BLaER1 treated with 17β-estradiol and CSF1 and Interleukin-3, amounts not matched to agents 10 nM and 100 nM (cell line): Measurements from ENCODE around the gene FMNL3.

Source experiments
- H3K27ac ChIP-seq, 11 experiments: shearing (Covaris generic); formaldehyde crosslinking; 2 replicates each; pipeline ENCODE4 v1.8.1; 2022
- H3K27me3 ChIP-seq, 11 experiments: shearing (Covaris generic); formaldehyde crosslinking; 2 replicates each; pipeline ENCODE4 v1.8.1; 2022
- H3K36me3 ChIP-seq, 11 experiments: shearing (Covaris generic); formaldehyde crosslinking; 2 replicates each; pipeline ENCODE4 v1.8.1; 2022
- H3K4me1 ChIP-seq, 10 experiments: shearing (Covaris generic); formaldehyde crosslinking; 2 replicates each; pipeline ENCODE4 v1.8.1; 2022
- H3K4me2 ChIP-seq, 11 experiments: shearing (Covaris generic); formaldehyde crosslinking; 2 replicates each; pipeline ENCODE4 v1.8.1; 2022
- H3K4me3 ChIP-seq, 10 experiments: shearing (Covaris generic); formaldehyde crosslinking; 2 replicates each; pipeline ENCODE4 v1.8.1; 2022
- H3K9ac ChIP-seq, 11 experiments: shearing (Covaris generic); formaldehyde crosslinking; 2 replicates each; pipeline ENCODE4 v1.8.1; 2022
- H3K9me3 ChIP-seq, 11 experiments: shearing (Covaris generic); formaldehyde crosslinking; replicated peaks in 1 of 11; 2 replicates each; pipeline ENCODE4 v1.8.1; 2022
- H4K20me1 ChIP-seq, 11 experiments: shearing (Covaris generic); formaldehyde crosslinking; 2 replicates each; pipeline ENCODE4 v1.8.1; 2022
- Cebpa-rat ChIP-seq, 11 experiments: shearing (Covaris generic); IDR thresholded peaks; 2 replicates each; pipeline ENCODE4 v1.8.1; 2022

FMNL3 gene

DNA sequence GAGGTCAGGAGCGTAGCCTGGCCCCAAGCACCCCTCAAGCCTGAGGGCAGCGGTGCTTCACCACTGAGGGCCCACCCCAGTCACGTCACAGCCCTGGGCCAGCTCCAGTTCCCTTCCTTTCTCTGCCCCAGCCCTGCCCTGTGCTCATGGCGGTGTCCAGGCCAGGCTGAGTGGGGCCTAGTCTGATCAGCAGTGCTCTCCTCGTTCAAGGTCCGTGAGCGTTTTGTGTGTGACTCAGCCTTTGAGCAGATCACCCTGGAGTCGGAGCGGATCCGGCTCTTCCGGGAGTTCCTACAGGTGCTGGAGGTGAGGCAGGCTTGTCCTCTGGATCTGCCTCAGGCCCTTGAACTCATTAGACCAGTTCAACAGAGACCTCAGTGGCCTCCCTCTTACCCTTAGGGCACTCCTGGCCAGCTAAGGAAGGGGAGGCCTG is 64.8 kb downstream of the FMNL3 start:
- Histone ChIP-seq H3K27me3 (no peaks in the 10 kb centered on the region), H3K36me3 (peaks cover 26 to 58% (median 47%) of the 10 kb centered on the region in 11 experiments; a peak in 21 of 22 replicates), H3K4me3 (no peak overlapping the region), H3K9me3 (no peaks in the 10 kb centered on the region), H4K20me1 (peaks cover 0 to 18% (median 0%) of the 10 kb centered on the region in 11 experiments; a peak in 4 of 22 replicates), H3K4me1 (peaks cover 28 to 41% (median 40%) of the 10 kb centered on the region in 10 experiments), H3K9ac (peak overlapping the region in 6 of 11 experiments; percentile 4 to 66 (median 24); a peak in 4 of 22 replicates), H3K4me2 (no peak overlapping the region), H3K27ac (no peak overlapping the region; a peak in 2 of 22 replicates)
- no peak for TF ChIP-seq Cebpa-rat (IDR thresholded peaks at IDR 0.05)

DNA sequence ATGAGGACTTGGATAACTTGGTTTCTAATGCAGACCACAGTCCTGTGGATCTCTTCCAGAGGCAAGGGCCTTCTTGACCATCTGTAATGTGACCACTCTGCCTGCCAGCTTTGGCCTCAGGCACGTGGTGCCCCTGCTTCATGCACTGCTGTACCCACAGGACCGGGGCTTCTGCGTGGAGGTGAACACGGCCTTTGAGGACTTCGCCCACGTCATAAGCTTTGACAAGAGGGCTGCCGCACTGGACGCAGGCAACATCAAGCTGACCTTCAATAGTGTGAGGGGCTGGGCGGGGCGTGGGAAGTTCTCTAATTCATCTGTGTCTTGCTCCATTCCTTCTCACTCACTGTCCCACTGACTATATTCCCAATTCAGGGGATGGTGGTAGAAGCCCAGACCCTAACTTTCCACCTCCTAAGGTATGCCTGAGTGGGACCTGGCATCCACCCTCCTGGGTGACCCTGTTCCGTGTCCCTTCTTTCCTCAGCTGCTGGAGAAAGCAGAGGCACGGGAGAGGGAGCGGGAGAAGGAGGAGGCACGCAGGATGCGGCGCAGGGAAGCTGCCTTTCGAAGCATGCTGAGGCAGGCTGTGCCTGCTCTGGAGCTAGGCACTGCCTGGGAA is 65.3 kb downstream of the FMNL3 start:
- no peak overlapping the region for H3K4me2 ChIP-seq
- no peak overlapping the region; a peak in 2 of 22 replicates for H3K27ac ChIP-seq
- H3K36me3 ChIP-seq = peaks cover 26 to 55% (median 47%) of the 10 kb centered on the region in 11 experiments; a peak in 21 of 22 replicates
- peak overlapping the region in 5 of 11 experiments; percentile 4 to 66 (median 22); a peak in 3 of 22 replicates for H3K9ac ChIP-seq
- no peak overlapping the region for H3K4me3 ChIP-seq
- peaks cover 0 to 12% (median 0%) of the 10 kb centered on the region in 11 experiments; a peak in 4 of 22 replicates for H4K20me1 ChIP-seq
- TF ChIP-seq Cebpa-rat (IDR thresholded peaks at IDR 0.05) = no peak
- H3K27me3 ChIP-seq = no peaks in the 10 kb centered on the region
- no peaks in the 10 kb centered on the region for H3K9me3 ChIP-seq
- H3K4me1 ChIP-seq = peaks cover 28 to 41% (median 39%) of the 10 kb centered on the region in 10 experiments

DNA sequence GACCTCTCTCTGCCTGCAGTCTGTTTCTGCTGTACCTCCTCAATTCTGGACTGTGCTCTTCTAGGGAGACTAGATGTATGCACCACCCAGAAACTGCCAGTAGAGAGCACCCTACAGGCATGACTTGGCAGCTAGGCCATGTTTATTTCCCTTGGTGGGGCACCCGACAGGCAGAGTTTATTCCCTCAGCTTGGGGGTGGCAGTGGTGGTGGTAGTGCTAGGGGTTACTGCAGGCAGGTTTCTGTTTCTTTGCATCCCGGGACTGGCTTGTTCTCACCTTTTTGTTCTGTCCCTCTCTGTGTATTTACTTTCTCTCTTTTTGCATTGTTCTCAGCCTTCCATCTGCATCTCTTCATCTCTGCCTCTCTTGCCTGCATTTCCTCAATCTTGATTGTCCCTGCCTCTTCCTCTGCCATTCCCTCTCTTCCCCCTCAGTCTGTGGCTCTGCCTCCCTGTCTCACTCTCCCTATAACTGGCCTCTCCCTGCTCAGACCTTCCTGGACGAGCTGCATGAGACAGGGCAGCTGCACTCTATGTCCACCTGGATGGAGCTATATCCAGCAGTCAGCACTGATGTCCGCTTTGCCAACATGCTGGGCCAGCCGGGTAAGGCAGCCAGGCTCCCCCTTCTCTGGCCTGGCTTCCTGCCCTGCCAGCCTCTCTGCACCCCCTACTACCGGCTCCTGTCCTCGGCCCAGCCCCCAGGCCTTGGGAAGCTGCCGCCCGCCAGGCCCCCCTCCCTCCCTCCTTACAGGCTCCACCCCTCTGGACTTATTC is 70.0 kb downstream of the FMNL3 start:
- peak overlapping the region in 7 of 11 experiments; percentile 26 to 55 (median 43); a peak in 12 of 22 replicates for H3K27ac ChIP-seq
- peak overlapping the region in 8 of 11 experiments; percentile 0 to 55 (median 28); a peak in 11 of 22 replicates for H3K9ac ChIP-seq
- peak overlapping the region; percentile 4 to 67 (median 55); a peak in 21 of 22 replicates for H3K4me2 ChIP-seq
- no peaks in the 10 kb centered on the region for H3K27me3 ChIP-seq
- TF ChIP-seq Cebpa-rat (IDR thresholded peaks at IDR 0.05) = no peak
- peaks cover 8 to 16% (median 13%) of the 10 kb centered on the region in 10 experiments for H3K4me1 ChIP-seq
- no peaks in the 10 kb centered on the region for H3K9me3 ChIP-seq
- no peaks in the 10 kb centered on the region; a peak in 1 of 22 replicates for H4K20me1 ChIP-seq
- H3K36me3 ChIP-seq = peaks cover 0 to 19% (median 5%) of the 10 kb centered on the region in 11 experiments; a peak in 14 of 22 replicates
- no peak overlapping the region for H3K4me3 ChIP-seq

DNA sequence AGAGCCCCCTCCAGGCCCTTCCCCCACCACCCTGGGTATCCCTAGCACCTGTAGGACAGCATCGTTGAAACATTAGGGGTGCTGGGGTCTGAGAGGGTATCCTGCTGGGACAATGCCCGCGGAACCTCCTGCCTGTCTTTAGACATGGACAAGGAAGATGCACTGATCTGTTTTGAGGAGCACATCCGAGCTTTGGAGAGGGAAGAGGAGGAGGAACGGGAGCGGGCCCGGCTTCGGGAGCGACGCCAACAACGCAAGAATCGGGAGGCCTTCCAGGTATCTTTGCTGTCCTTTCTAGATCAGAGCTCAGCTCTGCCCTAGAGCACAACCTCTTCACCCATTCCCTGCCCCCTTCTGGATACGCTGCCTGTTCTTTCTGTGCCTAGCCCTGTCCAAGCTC is 70.6 kb downstream of the FMNL3 start:
- Histone ChIP-seq H3K9me3 (no peaks in the 10 kb centered on the region), H4K20me1 (no peaks in the 10 kb centered on the region; a peak in 1 of 22 replicates), H3K27ac (peak overlapping the region in 1 of 11 experiments; percentile 35; a peak in 1 of 22 replicates), H3K36me3 (peaks cover 0 to 16% (median 0%) of the 10 kb centered on the region in 11 experiments; a peak in 8 of 22 replicates), H3K27me3 (no peaks in the 10 kb centered on the region), H3K4me1 (peaks cover 8 to 16% (median 13%) of the 10 kb centered on the region in 10 experiments), H3K4me3 (no peak overlapping the region), H3K4me2 (peak overlapping the region in 9 of 11 experiments; percentile 4 to 62 (median 52); a peak in 11 of 22 replicates), H3K9ac (peak overlapping the region in 4 of 11 experiments; percentile 0 to 54 (median 10); a peak in 5 of 22 replicates)
- TF ChIP-seq Cebpa-rat (IDR thresholded peaks at IDR 0.05) = no peak

DNA sequence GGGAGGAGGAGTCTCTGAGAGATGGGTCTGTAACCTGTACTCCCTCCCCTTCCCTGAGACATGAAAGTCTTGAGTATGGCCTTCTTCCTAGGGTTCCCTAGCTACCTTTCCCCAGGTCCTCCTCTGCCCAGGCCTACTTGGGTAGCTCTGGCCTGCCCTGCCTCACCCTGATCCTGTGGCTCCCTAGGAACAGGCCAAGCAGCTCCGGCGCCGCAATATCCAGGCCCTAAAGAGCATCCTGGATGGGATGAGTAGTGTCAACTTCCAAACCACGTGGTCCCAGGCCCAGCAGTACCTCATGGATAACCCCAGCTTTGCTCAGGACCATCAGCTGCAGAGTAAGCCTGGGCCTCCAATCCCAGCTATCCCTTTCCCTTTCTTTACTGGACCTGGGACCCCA is 71.5 kb downstream of the FMNL3 start:
- Histone ChIP-seq H3K4me3 (no peak overlapping the region), H3K36me3 (peaks cover 0 to 15% (median 0%) of the 10 kb centered on the region in 11 experiments; a peak in 5 of 22 replicates), H4K20me1 (no peaks in the 10 kb centered on the region; a peak in 1 of 22 replicates), H3K4me1 (peaks cover 8 to 16% (median 13%) of the 10 kb centered on the region in 10 experiments), H3K9ac (peak overlapping the region in 3 of 11 experiments; percentile 1 to 15 (median 7); a peak in 1 of 22 replicates), H3K27me3 (no peaks in the 10 kb centered on the region), H3K27ac (no peak overlapping the region), H3K9me3 (no peaks in the 10 kb centered on the region), H3K4me2 (no peak overlapping the region)
- TF ChIP-seq Cebpa-rat (IDR thresholded peaks at IDR 0.05) = no peak

DNA sequence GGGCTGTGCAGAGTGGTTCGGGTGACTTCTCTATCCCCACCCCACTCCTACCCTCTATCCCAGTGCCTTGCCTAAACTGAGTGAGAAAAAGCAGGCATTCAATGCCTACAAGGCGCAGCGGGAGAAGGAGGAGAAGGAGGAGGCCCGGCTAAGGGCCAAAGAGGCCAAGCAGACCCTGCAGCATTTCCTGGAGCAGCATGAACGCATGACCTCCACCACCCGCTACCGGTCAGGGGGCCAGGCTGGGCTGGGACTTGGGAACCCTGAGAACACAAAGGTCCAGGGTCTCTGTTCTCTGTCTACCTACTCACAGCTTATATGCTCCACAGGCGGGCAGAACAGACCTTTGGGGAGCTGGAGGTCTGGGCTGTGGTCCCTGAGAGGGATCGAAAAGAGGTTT is 72.2 kb downstream of the FMNL3 start:
- Histone ChIP-seq H3K27ac (no peak overlapping the region), H3K36me3 (peaks cover 0 to 15% (median 0%) of the 10 kb centered on the region in 11 experiments; a peak in 5 of 22 replicates), H3K4me2 (no peak overlapping the region), H3K4me3 (no peak overlapping the region), H3K9me3 (no peaks in the 10 kb centered on the region), H3K4me1 (peaks cover 8 to 17% (median 14%) of the 10 kb centered on the region in 10 experiments), H3K27me3 (no peaks in the 10 kb centered on the region), H3K9ac (0 out of 22 replicates have a peak overlapping the region, but pooled peaks of 1 of the 11 experiments have one; percentile 15), H4K20me1 (no peaks in the 10 kb centered on the region; a peak in 1 of 22 replicates)
- TF ChIP-seq Cebpa-rat (IDR thresholded peaks at IDR 0.05) = no peak

DNA sequence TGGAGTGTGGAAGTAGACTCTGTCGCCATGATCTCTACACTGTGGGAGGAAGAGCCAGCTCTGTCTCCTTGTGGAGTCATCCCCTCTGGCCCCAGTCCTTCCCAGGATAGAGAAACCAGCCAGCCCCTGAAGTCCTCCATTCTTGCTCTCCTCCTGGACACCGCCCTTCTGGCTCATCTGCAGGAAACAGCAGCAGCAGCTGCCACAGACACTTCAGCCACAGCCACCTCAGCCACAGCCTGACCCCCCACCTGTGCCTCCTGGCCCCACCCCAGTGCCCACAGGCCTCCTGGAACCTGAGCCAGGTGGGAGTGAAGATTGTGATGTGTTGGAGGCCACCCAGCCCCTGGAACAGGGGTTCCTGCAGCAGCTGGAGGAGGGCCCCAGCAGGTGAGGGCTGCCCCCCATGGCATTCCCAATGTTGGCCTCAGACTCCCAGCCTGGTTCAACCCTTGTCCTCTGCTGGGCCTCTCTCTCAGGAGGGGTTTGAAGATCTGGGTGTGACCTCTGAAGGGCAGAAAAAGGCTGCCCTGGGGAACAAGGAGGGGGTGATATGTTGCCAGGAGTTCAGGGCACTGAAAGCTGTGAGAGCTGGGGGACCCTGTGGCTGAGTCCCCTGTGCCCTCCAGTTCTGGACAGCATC is 73.4 kb downstream of the FMNL3 start:
- no peaks in the 10 kb centered on the region for H3K9me3 ChIP-seq
- H3K36me3 ChIP-seq = peaks cover 0 to 15% (median 0%) of the 10 kb centered on the region in 11 experiments; a peak in 4 of 22 replicates
- H3K27me3 ChIP-seq = no peaks in the 10 kb centered on the region
- no peak for TF ChIP-seq Cebpa-rat (IDR thresholded peaks at IDR 0.05)
- no peaks in the 10 kb centered on the region; a peak in 1 of 22 replicates for H4K20me1 ChIP-seq
- no peak overlapping the region for H3K4me3 ChIP-seq
- H3K27ac ChIP-seq = no peak overlapping the region
- peaks cover 8 to 26% (median 17%) of the 10 kb centered on the region in 10 experiments for H3K4me1 ChIP-seq
- no peak overlapping the region for H3K9ac ChIP-seq
- H3K4me2 ChIP-seq = no peak overlapping the region

DNA sequence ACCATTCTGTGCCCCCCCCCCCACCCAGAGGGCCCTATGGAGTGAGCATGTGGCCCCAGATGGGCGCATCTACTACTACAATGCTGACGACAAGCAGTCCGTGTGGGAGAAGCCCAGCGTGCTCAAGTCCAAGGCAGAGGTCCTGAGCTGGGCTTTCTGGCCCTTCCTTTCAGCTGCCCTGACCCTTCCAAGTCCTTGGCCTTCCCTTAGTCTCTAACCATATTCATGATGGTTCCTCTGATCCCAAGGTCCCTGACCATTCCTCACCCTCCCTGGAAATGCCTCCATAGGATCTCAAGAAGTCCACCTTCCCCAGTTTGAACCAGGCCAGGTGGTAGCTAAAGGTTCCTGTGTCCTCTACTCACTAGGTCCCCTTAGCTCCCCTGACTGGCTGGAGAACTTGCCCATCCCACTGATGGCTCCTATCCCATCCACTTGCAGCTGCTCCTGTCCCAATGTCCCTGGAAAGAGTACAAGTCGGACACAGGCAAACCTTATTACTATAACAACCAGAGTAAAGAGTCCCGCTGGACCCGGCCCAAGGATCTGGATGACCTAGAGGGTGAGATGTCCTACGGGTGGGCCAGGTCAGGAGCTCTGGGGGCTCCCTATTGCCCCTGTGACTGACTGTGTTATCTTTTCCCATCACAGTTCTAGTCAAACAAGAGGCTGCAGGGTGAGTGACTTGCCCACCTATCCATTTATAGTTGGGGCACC is 74.1 kb downstream of the FMNL3 start:
- no peak overlapping the region for H3K4me3 ChIP-seq
- H3K4me1 ChIP-seq = peaks cover 8 to 26% (median 17%) of the 10 kb centered on the region in 10 experiments
- no peak for TF ChIP-seq Cebpa-rat (IDR thresholded peaks at IDR 0.05)
- H3K27me3 ChIP-seq = no peaks in the 10 kb centered on the region
- H3K36me3 ChIP-seq = peaks cover 0 to 15% (median 0%) of the 10 kb centered on the region in 11 experiments; a peak in 4 of 22 replicates
- no peak overlapping the region for H3K4me2 ChIP-seq
- H3K9ac ChIP-seq = no peak overlapping the region
- H3K27ac ChIP-seq = no peak overlapping the region
- H4K20me1 ChIP-seq = no peaks in the 10 kb centered on the region; a peak in 1 of 22 replicates
- H3K9me3 ChIP-seq = no peaks in the 10 kb centered on the region
